NCI-H446 treated with DMSO at 0.1 percent for 48 hours (cell line): Measurements from ENCODE around the gene PPP1CA.
"Not testable (repeated sequence)": the region's sequence is repeated elsewhere in the genome, so short reads cannot be mapped to it uniquely, and the experiment has no call there.

Experiments
- DNase-seq: peaks from one replicate; lab custom pipeline; 2025; lab: John Stamatoyannopoulos, UW

PPP1CA gene

GRCh38 chr11:67434395-67434881 lies 32.8 kb upstream of the PPP1CA start:
- no peak for DNase-seq

GRCh38 chr11:67433536-67434394 lies 32.1 kb upstream of the PPP1CA start:
- DNase-seq, result no peak

DNA sequence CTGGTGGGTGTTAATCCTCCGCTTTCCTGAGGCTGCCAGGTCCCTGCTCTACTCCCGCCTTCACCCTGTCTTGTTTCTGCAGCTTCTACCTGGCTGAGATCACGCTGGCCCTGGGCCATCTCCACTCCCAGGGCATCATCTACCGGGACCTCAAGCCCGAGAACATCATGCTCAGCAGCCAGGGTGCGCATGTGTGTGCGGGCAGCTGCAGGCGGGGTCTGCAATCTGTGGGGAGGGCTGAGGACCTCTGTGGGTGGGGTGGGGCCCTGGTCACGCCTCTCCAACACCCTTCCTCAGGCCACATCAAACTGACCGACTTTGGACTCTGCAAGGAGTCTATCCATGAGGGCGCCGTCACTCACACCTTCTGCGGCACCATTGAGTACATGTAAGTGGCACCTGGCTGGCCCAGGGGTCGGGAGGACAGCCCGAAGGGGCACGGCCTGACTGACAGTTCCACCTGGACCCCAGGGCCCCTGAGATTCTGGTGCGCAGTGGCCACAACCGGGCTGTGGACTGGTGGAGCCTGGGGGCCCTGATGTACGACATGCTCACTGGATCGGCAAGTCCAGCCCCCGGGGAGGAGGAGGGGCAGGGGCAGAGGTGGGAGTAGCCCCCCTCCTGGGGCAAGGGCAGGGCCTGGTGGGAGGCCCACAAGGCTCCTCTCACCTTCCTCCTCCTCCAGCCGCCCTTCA lies 31.1 kb upstream of the PPP1CA start:
- DNase-seq, result no peak

GRCh38 chr11:67431346-67432249 lies 29.9 kb upstream of the PPP1CA start:
- no peak for DNase-seq

- DNase-seq, result no peak
Measured at GRCh38 chr11:67429722-67430121, 28.1 kb upstream of the PPP1CA start.

DNA sequence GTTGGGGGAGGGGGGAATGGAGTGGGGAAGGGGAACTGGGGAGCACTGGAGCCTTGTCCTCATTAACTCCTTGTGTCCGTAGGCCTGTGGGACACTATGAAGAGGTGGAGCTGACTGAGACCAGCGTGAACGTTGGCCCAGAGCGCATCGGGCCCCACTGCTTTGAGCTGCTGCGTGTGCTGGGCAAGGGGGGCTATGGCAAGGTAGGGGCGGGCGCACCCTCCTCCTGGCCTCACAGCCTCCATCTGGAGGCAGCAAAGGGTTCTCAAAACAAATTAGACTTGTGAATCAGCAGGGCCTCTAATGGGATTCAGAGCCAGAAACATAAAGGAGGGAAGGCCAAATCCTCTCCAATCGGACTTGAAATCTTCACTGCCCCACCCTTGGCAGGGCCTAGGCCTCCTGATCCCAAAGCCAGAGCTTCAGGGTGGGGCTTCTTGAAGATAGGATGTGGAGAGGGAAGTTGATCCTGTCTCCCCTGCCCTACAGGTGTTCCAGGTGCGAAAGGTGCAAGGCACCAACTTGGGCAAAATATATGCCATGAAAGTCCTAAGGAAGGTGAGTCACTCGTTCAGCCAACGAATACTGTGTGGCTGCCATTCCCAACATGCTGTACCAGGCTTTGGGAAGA lies 27.5 kb upstream of the PPP1CA start:
- DNase-seq, result no peak

DNA sequence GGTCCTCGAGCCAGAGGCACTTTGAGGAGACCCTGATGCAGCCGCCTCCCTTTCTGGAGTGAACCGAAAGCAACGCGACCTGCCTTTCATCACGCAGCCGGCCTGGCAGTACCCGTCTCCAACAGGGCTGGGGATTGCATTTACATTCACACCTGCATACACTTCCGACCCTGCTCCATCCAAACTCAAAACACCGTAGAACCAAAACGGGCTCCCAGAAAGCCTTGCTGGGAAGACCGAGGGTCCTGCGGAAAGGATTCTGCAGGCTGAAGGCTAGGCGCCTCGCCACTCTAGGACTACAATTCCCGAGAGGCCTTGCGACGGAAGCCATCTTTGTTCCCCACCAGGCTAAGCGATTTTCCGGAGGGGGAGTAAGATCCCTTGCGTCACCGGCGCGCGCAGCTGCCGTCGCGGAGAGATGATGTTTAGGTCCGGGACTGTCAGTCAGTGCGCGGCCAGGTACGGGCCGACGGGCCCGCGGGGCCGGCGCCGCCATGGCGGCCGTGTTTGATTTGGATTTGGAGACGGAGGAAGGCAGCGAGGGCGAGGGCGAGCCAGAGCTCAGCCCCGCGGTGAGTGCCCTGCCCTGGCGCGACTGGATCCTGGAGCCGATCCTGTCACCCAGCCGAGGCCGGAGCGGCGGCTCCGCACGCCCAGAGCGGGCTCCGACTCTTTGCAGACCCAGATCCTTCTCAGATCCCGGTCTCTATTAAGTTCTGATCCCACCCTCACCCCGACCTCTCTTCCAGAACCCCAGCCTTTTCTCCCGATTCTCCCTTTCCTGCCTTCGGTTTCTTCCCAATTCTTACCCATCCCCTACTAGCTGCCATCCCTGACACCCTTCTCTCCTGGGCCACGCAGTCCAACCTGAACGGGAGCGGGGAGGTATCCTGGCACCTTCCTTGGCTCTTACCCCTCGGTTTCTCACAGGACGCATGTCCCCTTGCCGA lies 26.7 kb upstream of the PPP1CA start, which contains the start of gene RPS6KB2:
RPS6KB2 (plus strand) TSS at position 443 of the 950 bp plus-strand sequence; CDS start at position 495, 52 bp downstream.
- DNase-seq, result peak; percentile 94

- DNase-seq, result not testable (repeated sequence)
Measured at GRCh38 chr11:67427364-67427859, 25.8 kb upstream of the PPP1CA start.

- no peak for DNase-seq
Measured at GRCh38 chr11:67423891-67424613, 22.4 kb upstream of the PPP1CA start.

GRCh38 chr11:67423466-67423865 lies 21.8 kb upstream of the PPP1CA start:
- DNase-seq, result no peak

DNA sequence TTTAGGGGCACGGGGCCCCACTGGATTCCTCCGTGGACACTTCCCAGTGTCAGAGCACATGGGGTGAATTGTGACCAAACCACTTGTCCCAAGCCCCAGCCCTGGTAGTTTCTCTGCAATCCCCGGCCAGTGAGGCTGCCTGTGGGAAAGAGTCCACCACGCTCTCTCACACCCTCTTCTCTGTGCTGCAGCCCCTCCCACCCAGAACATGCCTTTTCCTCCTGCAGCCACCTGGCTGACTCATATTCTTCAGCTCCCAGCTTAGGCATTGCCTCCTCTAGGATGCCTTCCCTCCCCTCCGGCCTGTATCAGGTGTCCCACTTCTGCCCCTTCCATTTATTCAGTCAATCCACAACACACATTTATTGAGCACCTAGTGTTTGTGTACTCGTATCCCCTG lies 21.2 kb upstream of the PPP1CA start:
- no peak for DNase-seq

DNA sequence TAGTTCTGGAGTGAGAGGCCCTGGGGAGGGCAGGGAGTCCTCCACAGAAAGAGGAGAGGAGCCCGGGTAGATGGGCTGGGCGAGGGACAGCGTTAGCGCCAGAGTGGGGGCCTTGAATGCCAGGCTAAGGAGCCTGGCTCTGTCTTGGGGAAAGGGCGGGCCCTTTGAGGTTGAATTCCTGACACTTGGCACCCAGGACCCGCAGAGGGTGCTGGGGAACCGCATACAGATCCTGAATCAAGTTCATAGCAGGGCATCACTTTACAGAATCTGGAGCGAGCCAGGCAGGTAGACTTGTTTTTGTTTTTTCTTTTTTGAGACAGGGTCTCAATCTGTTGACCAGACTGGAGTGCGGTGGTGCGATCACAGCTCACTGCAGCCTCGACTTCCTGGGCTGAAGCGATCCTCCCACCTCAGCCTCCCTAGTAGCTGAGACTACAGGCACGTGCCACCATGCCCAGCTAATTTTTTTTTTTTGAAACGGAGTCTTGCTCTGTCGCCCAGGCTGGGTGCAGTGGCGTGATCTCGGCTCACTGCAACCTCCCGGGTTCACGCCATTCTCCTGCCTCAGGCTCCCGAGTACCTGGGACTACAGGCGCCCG lies 19.9 kb upstream of the PPP1CA start:
- DNase-seq, result no peak

DNA sequence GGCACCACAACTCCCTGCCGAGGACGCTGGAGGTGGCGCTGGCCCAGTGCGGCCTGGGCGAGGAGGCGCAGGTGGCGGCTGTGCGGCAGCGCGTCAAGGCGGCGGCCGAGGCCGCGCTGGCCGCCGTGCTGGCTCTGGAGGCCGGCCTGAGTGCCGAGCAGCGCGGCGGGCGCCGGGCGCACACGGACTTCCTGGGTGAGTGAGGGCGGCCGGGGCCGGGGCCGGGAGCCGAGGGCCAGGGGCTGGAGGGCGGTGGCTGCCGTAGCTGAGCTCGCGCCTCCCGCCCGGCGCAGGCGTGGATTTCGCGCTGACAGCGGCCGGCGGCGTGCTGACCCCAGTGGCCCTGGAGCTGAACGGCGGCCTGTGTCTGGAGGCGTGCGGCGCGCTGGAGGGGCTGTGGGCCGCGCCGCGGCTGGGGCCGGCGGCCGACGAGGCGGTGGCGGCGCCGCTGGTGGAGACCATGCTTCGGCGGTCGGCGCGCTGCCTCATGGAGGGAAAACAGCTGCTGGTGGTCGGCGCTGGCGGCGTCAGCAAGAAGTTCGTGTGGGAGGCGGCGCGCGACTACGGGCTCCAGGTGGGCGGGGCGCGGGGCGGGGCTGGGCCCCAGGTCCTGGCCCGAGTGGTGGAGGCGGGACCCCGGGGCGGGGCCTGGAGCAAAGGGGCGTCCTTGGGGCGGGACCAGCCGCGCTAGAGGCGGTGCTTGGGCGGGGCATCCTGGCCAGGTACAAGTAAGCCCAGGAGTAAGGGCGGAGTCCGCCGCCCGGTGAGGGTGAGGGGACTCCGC lies 19.2 kb upstream of the PPP1CA start:
- DNase-seq, result peak; percentile 79

- DNase-seq, result no peak
Measured at GRCh38 chr11:67420147-67420645, 18.5 kb upstream of the PPP1CA start.

- no peak for DNase-seq
Measured at GRCh38 chr11:67419325-67420049, 17.8 kb upstream of the PPP1CA start.

DNA sequence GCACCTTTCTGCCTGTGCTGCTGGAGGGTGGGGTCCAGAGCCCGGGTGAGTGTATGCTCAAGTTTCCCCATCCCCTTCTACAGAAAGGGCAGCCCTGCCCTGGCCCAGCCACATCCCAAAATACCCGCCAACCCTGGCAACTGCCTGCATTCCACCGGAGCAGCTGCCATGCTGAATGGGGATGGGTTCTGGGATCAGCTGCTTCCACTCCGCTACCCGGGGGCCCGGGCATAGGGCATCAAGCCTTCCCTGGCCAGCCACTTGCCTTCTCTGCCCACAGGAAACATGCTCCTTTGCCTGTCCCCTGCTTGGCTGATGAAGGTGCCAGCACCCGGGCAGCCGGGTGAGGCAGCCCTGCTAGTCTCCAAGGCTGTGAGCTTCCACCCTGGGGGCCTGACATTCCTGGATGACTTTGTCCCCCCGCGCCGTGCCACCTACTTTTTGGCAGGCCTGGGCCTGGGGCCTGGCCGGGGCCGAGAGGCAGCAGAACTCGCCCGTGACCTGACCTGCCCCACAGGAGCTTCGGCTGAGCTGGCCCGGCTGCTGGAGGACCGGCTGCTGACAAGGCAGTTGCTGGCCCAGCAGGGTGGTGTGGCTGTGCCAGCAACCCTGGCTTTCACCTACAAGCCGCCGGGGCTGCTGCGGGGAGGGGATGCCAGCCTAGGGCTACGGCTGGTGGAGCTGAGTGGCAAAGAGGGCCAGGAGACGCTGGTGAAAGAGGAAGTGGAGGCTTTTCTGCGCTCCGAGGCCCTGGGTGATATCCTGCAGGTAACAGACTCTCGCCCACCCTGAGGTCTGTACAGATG lies 17.0 kb upstream of the PPP1CA start:
- DNase-seq, result peak; percentile 28

DNA sequence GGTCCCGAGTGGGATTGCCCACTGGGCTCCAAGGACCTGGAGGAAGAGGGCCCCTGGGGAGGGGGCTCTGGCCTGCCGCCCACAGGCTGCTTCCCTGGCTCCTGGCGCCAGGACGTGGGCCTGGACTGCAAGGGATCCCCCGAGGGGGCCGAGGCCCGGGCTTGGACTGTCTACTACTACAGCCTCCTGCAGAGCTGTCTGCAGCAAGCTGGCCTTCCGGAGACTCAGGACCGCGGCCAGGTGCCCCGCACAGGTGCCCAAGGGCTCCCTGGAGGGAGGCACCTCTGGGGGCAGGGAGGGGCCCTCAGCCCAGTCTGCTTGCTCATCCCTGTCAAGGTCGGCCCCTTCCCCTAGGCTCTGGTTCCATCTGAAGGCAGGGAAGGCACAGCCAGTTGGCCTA lies 15.8 kb upstream of the PPP1CA start:
- no peak for DNase-seq
